Measurements from ENCODE around the gene PTCD2. TPM values are rescaled to one million over a fixed set of nuclear protein-coding genes. Genes with fewer than 3 reads are reported as not detected.
A peak's percentile ranks its signal among the peaks of the same experiment; 100 is the strongest.

Gene PTCD2
- total RNA-seq, 4 donors from 2014 or later = 6.3 to 17.4 (median 11.8) TPM

DNA sequence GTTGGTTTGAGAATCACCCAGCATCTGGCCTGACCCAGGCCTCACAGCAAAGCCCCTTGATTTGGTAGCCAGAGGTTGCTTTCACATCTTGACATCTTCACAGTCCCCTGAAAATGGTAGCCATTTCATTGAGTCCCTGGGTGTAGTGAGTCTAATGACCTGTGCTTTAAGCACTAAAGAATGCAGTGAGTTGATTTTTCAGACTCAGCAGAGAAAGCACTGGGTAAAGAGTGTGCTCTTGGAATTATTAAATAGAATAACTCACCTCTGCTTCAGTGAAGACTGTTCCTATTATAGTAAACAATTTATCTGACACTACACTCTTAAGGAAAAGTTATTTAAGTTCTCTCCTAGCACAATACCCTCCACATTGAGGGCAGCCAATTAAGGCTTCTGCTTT, 56.2 kb downstream of the PTCD2 start:
- Histone ChIP-seq H3K36me3 (no peaks in the 10 kb centered on the region), H3K27me3 (no peaks in the 10 kb centered on the region), H3K4me1 (peaks cover 0 to 22% (median 8%) of the 10 kb centered on the region in 4 donors), H3K27ac (no peak overlapping the region), H3K4me3 (no peak overlapping the region), H3K9me3 (no peaks in the 10 kb centered on the region)
- no peak for DNase-seq (ENCODE audit: low spot score in 2 of 2)
- TF ChIP-seq POLR2A (IDR thresholded peaks at IDR 0.05) (no peak), EP300 (IDR thresholded peaks at IDR 0.05) (no peak), CTCF (IDR thresholded peaks at IDR 0.05) (no peak)

GRCh38 chr5:72377910-72378638, 57.9 kb downstream of the PTCD2 start:
- no peaks in the 10 kb centered on the region for H3K9me3 ChIP-seq
- DNase-seq (ENCODE audit: low spot score in 2 of 2) = peak; percentile 53 to 71
- H3K4me3 ChIP-seq = no peak overlapping the region
- peaks cover 0 to 22% (median 9%) of the 10 kb centered on the region in 4 donors for H3K4me1 ChIP-seq
- no peaks in the 10 kb centered on the region for H3K36me3 ChIP-seq
- H3K27me3 ChIP-seq = no peaks in the 10 kb centered on the region
- 45 to 55% methylated on average over 4 of the region's 4 CpGs for WGBS, 2 donors
- H3K27ac ChIP-seq = peak overlapping the region in 1 of 4 donors; percentile 62
- TF ChIP-seq EP300 (IDR thresholded peaks at IDR 0.05) = peak in 1 of 2 donors; percentile 71
- no peak for TF ChIP-seq POLR2A (IDR thresholded peaks at IDR 0.05)
- no peak for TF ChIP-seq CTCF (IDR thresholded peaks at IDR 0.05)

- Histone ChIP-seq H3K36me3 (no peaks in the 10 kb centered on the region), H3K4me1 (peaks cover 0 to 22% (median 11%) of the 10 kb centered on the region in 4 donors), H3K27ac (peak overlapping the region in 1 of 4 donors; percentile 62), H3K9me3 (no peaks in the 10 kb centered on the region), H3K4me3 (no peak overlapping the region), H3K27me3 (no peaks in the 10 kb centered on the region)
- 15 to 27% methylated on average over 4 of the region's 4 CpGs for WGBS, 2 donors
- peak in 1 of 2 donors; percentile 65 for DNase-seq (ENCODE audit: low spot score in 2 of 2)
- TF ChIP-seq CTCF (IDR thresholded peaks at IDR 0.05) (no peak), POLR2A (IDR thresholded peaks at IDR 0.05) (no peak), EP300 (IDR thresholded peaks at IDR 0.05) (peak in 1 of 2 donors; percentile 62)
Observed at GRCh38 chr5:72378639-72379289, 58.6 kb downstream of the PTCD2 start.

DNA sequence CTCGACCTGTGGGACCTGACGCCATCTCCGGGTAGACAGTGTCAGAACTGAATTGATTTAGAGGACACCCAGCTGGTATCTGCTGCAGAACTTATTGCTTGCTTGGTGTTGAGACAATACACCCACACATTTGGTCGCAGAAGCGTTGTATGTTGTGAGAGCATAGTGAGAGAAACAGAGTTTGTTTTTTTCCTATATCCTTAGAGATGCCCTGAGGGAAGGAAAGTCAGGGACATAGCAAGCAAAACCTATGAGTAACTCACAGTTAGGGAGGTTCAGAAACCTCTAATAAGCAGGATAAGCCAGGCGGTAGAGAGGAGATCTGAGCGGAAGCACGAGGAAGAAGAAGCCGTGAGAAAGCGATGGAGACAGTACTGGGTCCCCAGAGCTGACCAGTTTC, 59.8 kb downstream of the PTCD2 start:
- 67 to 75% methylated on average over 10 of the region's 10 CpGs for WGBS, 2 donors
- H3K27ac ChIP-seq = no peak overlapping the region

More for the DNA sequence above, 59.8 kb downstream of the PTCD2 start:
- Histone ChIP-seq H3K4me1 (peaks cover 0 to 26% (median 11%) of the 10 kb centered on the region in 4 donors), H3K27me3 (no peaks in the 10 kb centered on the region), H3K9me3 (no peaks in the 10 kb centered on the region), H3K36me3 (no peaks in the 10 kb centered on the region), H3K4me3 (no peak overlapping the region)
- no peak for DNase-seq (ENCODE audit: low spot score in 2 of 2)
- TF ChIP-seq EP300 (IDR thresholded peaks at IDR 0.05) (no peak), CTCF (IDR thresholded peaks at IDR 0.05) (no peak), POLR2A (IDR thresholded peaks at IDR 0.05) (no peak)

Measured in tibial nerve (tissue), 4 donors.